HG02610 (cell line): Measurements from ENCODE around the gene TFF2.

Experiments used
- ATAC-seq: cut with Tn5 transposase; IDR thresholded peaks from one replicate; pipeline ENCODE4 v1.9.1; 2021; ENCODE audit warnings: mild to moderate bottlenecking, moderate library complexity; ENCODE audit not compliant: unreplicated experiment

The TFF2 gene

GRCh38 chr21:42347601-42348327, 3.0 kb downstream of the TFF2 start:
- no peak for ATAC-seq

- no peak for ATAC-seq
Observed at GRCh38 chr21:42346866-42347600, 3.8 kb downstream of the TFF2 start.

GRCh38 chr21:42346441-42346840, 4.4 kb downstream of the TFF2 start:
- no peak for ATAC-seq

- no peak for ATAC-seq
Observed at GRCh38 chr21:42344631-42345030, 6.2 kb downstream of the TFF2 start.

- no peak for ATAC-seq
Observed at GRCh38 chr21:42343963-42344510, 6.8 kb downstream of the TFF2 start.

GRCh38 chr21:42343556-42343955, 7.2 kb downstream of the TFF2 start:
- ATAC-seq: no peak

- ATAC-seq: no peak
Observed at GRCh38 chr21:42343101-42343500, 7.7 kb downstream of the TFF2 start.

- no peak for ATAC-seq
Observed at GRCh38 chr21:42341776-42342542, 8.8 kb downstream of the TFF2 start.

GRCh38 chr21:42340187-42341050, 10.4 kb downstream of the TFF2 start:
- no peak for ATAC-seq

GRCh38 chr21:42338729-42339715, 11.8 kb downstream of the TFF2 start:
- ATAC-seq: no peak

GRCh38 chr21:42337830-42338728, 12.7 kb downstream of the TFF2 start:
- no peak for ATAC-seq

GRCh38 chr21:42337276-42337675, 13.5 kb downstream of the TFF2 start:
- no peak for ATAC-seq

- no peak for ATAC-seq
Observed at GRCh38 chr21:42336054-42336453, 14.7 kb downstream of the TFF2 start.

- no peak for ATAC-seq
Observed at GRCh38 chr21:42332557-42333317, 18.1 kb downstream of the TFF2 start.

GRCh38 chr21:42331660-42332059, 19.1 kb downstream of the TFF2 start:
- ATAC-seq: no peak

GRCh38 chr21:42330380-42331371, 20.1 kb downstream of the TFF2 start:
- no peak for ATAC-seq
